ENCODE measurements around the gene IL1RAPL2. TPM values are rescaled to one million over a fixed set of nuclear protein-coding genes. Genes with fewer than 3 reads are reported as not detected.
A peak's percentile ranks its signal among the peaks of the same experiment; 100 is the strongest.
"Not testable (repeated sequence)": the region's sequence is repeated elsewhere in the genome, so short reads cannot be mapped to it uniquely, and the experiment has no call there.

Gene IL1RAPL2
- total and polyA plus RNA-seq, 2 donors = 0.24 to 3.3 TPM

DNA sequence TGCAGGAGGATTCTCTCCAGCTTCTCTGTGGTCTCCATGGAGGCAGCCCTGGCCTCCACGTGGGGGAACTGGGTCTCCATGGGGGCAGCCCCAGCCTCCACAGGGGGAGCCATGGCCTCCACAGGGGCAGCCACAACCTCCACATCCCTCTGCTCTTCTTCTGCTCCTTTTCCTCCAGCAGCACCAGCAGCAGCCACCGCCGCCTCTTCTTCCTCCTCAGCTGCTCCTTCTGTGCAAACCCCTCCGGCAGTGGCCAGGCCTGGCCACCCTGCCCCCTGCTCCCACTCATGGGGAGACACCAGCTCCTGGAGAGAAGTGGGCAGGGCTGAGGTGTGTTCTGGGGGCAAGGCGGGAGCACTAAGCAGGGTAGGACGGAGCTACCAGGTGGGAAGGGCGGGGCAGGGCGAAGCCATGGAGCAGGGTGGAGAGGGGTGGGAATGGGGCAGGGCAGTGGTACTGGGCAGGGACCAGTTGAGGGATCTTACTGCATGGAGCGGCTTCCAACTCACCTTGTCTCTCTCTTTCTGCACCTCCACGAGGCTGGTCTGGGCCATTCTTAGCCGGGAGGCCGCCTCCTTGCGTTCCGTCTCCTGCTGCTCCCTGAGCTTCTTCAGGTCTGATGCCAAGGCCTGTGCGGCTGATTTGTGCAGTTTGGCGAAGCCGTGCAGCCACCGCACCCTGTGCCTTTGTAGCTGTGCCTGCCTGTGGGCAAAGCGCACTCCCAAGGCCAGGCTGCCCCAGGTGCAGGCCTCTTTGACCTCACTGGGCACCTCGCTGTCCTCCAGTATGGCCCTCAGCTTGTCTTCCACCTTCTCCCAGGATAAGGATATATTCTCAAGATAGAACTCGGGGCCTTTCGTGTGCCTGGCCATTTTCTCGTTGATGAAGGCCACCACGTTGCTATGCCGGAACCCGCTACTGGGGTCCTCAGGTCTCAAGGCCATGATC, 653.7 kb downstream of the IL1RAPL2 start:
- WGBS = 97% methylated on average over 26 of the region's 26 CpGs
- H3K4me1 ChIP-seq (ENCODE audit: insufficient read depth) = no peaks in the 10 kb centered on the region
- no peak overlapping the region for H3K27ac ChIP-seq (ENCODE audit: low read depth)
- DNase-seq (ENCODE audit: extremely low spot score) = no peak
- H3K4me3 ChIP-seq (ENCODE audit: low read depth, low read length) = no peak overlapping the region
- no peaks in the 10 kb centered on the region for H3K36me3 ChIP-seq (ENCODE audit: insufficient read depth)

DNA sequence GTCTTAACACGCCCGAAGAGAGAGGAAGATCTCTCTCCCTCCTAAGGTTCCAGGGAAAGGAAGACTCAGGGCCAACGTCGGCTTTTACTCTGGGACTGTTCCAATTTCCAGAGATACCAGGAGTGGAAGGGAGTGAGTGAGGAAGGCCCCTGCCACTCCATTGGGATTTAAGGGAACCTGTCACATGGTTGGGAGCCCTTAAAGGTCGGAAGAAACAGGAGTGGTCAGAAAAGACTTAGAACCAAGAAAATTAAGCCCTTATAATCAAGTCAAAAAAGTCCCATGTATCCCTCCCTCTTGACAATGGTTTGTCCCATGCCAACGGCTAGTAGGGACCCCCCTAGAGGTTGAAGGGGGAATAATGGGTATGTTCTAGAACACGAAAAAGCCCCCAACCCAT, 654.6 kb downstream of the IL1RAPL2 start, which contains the start of gene TEX13A:
Gene TEX13A (minus strand): TSS at position 59 of the 400 bp plus-strand sequence. CDS start 297 bp downstream, outside the sequence.
- 89% methylated on average over 7 of the region's 7 CpGs for WGBS
- Histone ChIP-seq H3K36me3 (ENCODE audit: insufficient read depth) (no peaks in the 10 kb centered on the region), H3K4me3 (ENCODE audit: low read depth, low read length) (no peak within 1 kb of the TSS), H3K27ac (ENCODE audit: low read depth) (no peak within 1 kb of the TSS), H3K4me1 (ENCODE audit: insufficient read depth) (no peaks in the 10 kb centered on the region)
- no peak for DNase-seq (ENCODE audit: extremely low spot score)

DNA sequence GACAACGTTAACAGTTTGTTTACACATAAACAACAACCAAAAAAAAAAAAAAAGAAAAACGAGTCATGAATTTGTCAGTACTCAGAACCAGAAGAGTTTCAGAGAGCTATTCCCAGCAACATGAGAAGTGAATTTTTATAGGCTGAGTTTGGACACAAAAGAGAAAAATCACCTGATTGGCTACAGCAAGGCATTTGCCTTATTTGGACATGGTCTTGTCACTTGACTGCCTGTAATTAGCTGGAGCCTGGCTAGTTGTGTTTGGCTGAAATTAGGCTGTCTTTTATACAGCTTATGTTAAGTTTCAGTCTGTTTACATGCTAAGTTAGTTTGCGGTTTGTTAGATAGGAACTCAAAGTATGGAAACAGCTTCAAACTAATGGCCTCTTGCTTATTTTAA, 655.4 kb downstream of the IL1RAPL2 start:
- H3K4me1 ChIP-seq (ENCODE audit: insufficient read depth) = no peaks in the 10 kb centered on the region

GRCh38 chrX:105226499-105226898, 660.5 kb downstream of the IL1RAPL2 start:
- Histone ChIP-seq H3K4me1 (ENCODE audit: insufficient read depth) (no peaks in the 10 kb centered on the region), H3K4me3 (ENCODE audit: low read depth, low read length) (no peak overlapping the region), H3K36me3 (ENCODE audit: insufficient read depth) (no peaks in the 10 kb centered on the region), H3K27ac (ENCODE audit: low read depth) (no peak overlapping the region)
- no peak for DNase-seq (ENCODE audit: extremely low spot score)
- 79% methylated on average over 5 of the region's 5 CpGs for WGBS

More for the DNA sequence above, 655.4 kb downstream of the IL1RAPL2 start:
- no peak for DNase-seq (ENCODE audit: extremely low spot score)
- WGBS = 69% methylated on average over 3 of the region's 3 CpGs
- Histone ChIP-seq H3K4me3 (ENCODE audit: low read depth, low read length) (no peak overlapping the region), H3K27ac (ENCODE audit: low read depth) (no peak overlapping the region), H3K36me3 (ENCODE audit: insufficient read depth) (no peaks in the 10 kb centered on the region)

GRCh38 chrX:105228602-105229001, 662.6 kb downstream of the IL1RAPL2 start:
- no peak overlapping the region for H3K4me3 ChIP-seq (ENCODE audit: low read depth, low read length)
- no peaks in the 10 kb centered on the region for H3K4me1 ChIP-seq (ENCODE audit: insufficient read depth)
- H3K36me3 ChIP-seq (ENCODE audit: insufficient read depth) = no peaks in the 10 kb centered on the region
- 68% methylated on average over 2 of the region's 2 CpGs for WGBS
- DNase-seq (ENCODE audit: extremely low spot score) = no peak
- no peak overlapping the region for H3K27ac ChIP-seq (ENCODE audit: low read depth)

- DNase-seq (ENCODE audit: extremely low spot score) = no peak
- 79% methylated on average over 3 of the region's 3 CpGs for WGBS
- Histone ChIP-seq H3K4me3 (ENCODE audit: low read depth, low read length) (no peak overlapping the region), H3K27ac (ENCODE audit: low read depth) (no peak overlapping the region), H3K36me3 (ENCODE audit: insufficient read depth) (no peaks in the 10 kb centered on the region), H3K4me1 (ENCODE audit: insufficient read depth) (no peaks in the 10 kb centered on the region)
Observed at GRCh38 chrX:105229146-105229545, 663.1 kb downstream of the IL1RAPL2 start.

DNA sequence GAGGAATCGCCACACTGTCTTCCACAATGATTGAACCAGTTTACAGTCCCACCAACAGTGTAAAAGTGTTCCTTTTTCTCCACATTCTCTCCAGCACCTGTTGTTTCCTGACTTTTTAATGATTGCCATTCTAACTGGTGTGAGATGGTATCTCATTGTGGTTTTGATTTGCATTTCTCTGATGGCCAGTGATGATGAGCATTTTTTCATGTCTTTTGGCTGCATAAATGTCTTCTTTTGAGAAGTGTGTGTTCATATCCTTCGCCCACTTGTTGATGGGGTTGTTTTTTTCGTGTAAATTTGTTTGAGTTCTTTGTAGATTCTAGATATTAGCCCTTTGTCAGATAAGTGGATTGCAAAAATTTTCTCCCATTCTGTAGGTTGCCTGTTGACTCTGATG, 671.4 kb downstream of the IL1RAPL2 start:
- not testable (repeated sequence) for H3K36me3 ChIP-seq (ENCODE audit: insufficient read depth); DNase-seq (ENCODE audit: extremely low spot score); H3K27ac ChIP-seq (ENCODE audit: low read depth); H3K4me3 ChIP-seq (ENCODE audit: low read depth, low read length); H3K4me1 ChIP-seq (ENCODE audit: insufficient read depth)
- 89% methylated on average over 3 of the region's 3 CpGs for WGBS

GRCh38 chrX:105241056-105241455, 675.1 kb downstream of the IL1RAPL2 start:
- 85% methylated on average over 2 of the region's 2 CpGs for WGBS
- H3K4me3 ChIP-seq (ENCODE audit: low read depth, low read length) = no peak overlapping the region
- no peaks in the 10 kb centered on the region for H3K4me1 ChIP-seq (ENCODE audit: insufficient read depth)
- no peaks in the 10 kb centered on the region for H3K36me3 ChIP-seq (ENCODE audit: insufficient read depth)
- H3K27ac ChIP-seq (ENCODE audit: low read depth) = no peak overlapping the region
- no peak for DNase-seq (ENCODE audit: extremely low spot score)

DNA sequence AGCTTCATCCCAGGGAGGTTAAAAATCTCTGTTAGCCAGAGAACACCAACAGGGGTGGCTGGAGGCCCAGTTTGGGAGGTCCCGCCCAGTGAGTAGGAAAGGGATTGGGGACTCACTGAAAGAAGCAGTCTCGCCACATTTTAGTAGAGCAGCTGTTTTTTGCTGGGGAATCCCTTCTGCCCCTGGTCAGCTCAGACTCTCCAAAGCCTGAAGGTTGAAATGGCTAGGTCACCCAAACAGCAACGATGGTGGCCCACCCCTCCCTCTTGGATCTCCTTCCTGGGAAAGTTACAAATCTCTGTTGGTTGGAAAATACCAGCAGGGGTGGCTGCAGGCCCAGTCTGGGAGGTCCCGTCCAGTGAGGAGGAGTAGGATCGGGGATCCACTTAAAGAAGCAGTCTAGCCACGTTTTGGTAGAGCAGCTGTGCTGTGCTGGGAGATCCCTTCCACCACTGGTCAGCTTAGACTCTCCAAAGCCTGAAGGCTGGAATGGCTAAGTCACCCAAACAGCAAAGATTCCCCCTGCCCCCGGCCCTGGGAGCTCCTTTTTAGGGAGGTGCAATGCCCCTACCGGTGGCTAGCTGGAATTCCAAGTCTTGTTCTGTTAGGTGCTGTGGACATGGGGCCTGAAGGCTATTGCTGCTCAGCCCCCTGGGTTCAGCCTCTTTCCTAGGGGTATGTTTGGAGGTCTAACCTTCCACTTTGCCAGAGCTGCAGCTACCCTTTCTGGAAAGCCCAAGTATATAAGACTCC, 694.5 kb downstream of the IL1RAPL2 start:
- no peak for DNase-seq (ENCODE audit: extremely low spot score)
- 75% methylated on average over 8 of the region's 8 CpGs for WGBS
- no peaks in the 10 kb centered on the region for H3K36me3 ChIP-seq (ENCODE audit: insufficient read depth)
- no peaks in the 10 kb centered on the region for H3K4me1 ChIP-seq (ENCODE audit: insufficient read depth)
- H3K4me3 ChIP-seq (ENCODE audit: low read depth, low read length) = no peak overlapping the region
- H3K27ac ChIP-seq (ENCODE audit: low read depth) = no peak overlapping the region

DNA sequence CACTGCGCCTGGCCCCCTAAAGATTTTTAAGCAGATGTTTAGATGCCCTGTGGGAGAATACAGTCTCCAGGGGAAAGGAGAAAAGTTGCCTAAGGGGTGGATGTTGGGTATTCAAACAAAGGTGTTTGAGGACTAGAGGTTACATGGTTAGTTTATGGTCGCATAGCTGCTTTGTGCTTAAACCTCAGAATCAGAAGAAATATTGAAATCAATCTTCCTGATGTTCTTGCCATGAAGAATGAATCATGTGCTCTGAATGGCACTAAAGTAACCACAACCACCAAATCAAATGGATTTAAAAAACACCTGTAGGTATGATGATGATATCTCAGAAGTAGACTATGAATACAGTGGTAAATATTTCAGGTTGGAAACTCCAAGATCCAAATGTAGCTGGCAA, 697.2 kb downstream of the IL1RAPL2 start:
- 95% methylated on average over 2 of the region's 2 CpGs for WGBS
- DNase-seq (ENCODE audit: extremely low spot score) = no peak
- H3K4me3 ChIP-seq (ENCODE audit: low read depth, low read length) = no peak overlapping the region
- H3K4me1 ChIP-seq (ENCODE audit: insufficient read depth) = no peaks in the 10 kb centered on the region
- no peaks in the 10 kb centered on the region for H3K36me3 ChIP-seq (ENCODE audit: insufficient read depth)
- no peak overlapping the region for H3K27ac ChIP-seq (ENCODE audit: low read depth)

DNA sequence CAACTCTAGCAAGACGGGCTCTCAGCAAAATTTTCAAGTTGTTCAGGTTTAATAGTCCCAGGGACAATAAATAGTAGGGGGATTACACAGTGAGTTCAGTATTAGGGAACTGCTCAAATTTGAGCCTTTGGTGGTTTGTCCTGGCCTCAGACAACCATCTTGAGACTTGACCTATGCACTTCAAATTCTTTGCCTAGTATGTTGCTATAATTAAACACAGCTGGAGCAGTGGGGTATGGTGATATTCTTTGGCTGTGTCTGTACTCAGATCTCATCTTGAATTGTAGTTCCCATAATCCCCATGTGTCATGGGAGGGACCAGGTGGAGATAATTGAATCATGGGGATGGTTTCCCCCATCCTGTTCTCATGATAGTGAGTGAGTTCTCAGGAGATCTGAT, 697.8 kb downstream of the IL1RAPL2 start:
- no peak for DNase-seq (ENCODE audit: extremely low spot score)
- H3K36me3 ChIP-seq (ENCODE audit: insufficient read depth) = no peaks in the 10 kb centered on the region
- H3K4me1 ChIP-seq (ENCODE audit: insufficient read depth) = no peaks in the 10 kb centered on the region
- no peak overlapping the region for H3K4me3 ChIP-seq (ENCODE audit: low read depth, low read length)
- 92% methylated on average over 1 of the region's 1 CpG for WGBS
- no peak overlapping the region for H3K27ac ChIP-seq (ENCODE audit: low read depth)

DNA sequence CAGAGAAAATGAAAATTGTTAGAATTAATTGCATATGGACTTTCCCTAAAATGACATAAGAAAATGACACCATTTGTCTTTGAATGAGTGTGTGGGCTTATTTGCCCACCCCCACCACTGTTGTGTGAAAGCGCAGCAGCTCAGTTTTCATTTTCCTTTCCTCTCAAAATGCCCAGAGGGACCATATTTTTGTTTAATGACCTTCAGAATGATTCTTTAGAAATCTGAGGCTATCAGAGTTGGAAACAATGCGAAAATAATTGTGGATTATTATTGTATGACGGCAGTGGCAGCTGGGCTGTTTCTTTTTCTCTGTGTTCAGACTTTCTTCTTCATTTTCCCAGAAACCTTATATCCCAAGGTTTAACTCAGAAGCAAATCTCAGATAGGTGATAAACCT, 699.1 kb downstream of the IL1RAPL2 start:
- Histone ChIP-seq H3K4me3 (ENCODE audit: low read depth, low read length) (no peak overlapping the region), H3K4me1 (ENCODE audit: insufficient read depth) (no peaks in the 10 kb centered on the region), H3K27ac (ENCODE audit: low read depth) (no peak overlapping the region), H3K36me3 (ENCODE audit: insufficient read depth) (no peaks in the 10 kb centered on the region)
- peak; percentile 4 for DNase-seq (ENCODE audit: extremely low spot score)
- 67% methylated on average over 3 of the region's 3 CpGs for WGBS

DNA sequence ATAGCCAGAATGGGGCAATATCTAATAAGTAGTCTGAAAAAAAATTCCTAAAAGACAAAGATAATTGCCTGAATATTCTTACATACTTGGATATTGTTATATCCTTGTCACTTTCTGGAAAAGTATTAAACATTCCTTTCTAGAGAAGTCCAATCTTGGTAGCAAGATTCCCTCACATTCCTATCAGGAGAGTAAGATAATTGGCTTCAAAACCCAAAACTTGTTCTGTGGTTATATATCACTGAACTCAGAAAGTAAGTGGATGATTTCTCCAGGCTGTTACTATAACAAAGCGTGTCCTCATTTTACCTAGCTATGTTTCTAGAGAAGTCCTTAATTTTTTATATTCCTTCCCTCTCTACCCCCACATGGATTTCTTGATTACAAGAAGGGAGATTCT, 700.5 kb downstream of the IL1RAPL2 start:
- Histone ChIP-seq H3K36me3 (ENCODE audit: insufficient read depth) (no peaks in the 10 kb centered on the region), H3K4me3 (ENCODE audit: low read depth, low read length) (no peak overlapping the region), H3K4me1 (ENCODE audit: insufficient read depth) (no peaks in the 10 kb centered on the region), H3K27ac (ENCODE audit: low read depth) (no peak overlapping the region)
- WGBS = 69% methylated on average over 1 of the region's 1 CpG
- DNase-seq (ENCODE audit: extremely low spot score) = no peak

DNA sequence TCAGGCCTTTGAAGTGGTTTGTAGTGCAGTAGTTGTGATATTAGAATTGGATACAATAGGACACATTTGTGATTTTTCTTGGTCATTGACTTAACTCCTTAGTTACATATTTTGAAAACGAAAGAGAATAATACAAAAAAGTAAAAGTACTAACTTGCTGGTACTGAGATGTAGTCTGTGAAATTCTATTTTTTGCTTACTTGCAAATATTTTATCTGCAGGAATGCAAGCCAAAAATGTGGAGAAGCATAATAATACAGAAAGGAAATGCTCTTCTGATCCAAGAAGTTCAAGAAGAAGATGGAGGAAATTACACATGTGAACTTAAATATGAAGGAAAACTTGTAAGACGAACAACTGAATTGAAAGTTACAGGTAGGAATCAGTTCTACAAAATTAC, 701.2 kb downstream of the IL1RAPL2 start:
- 85% methylated on average over 2 of the region's 2 CpGs for WGBS
- no peaks in the 10 kb centered on the region for H3K4me1 ChIP-seq (ENCODE audit: insufficient read depth)
- no peak overlapping the region for H3K4me3 ChIP-seq (ENCODE audit: low read depth, low read length)
- H3K36me3 ChIP-seq (ENCODE audit: insufficient read depth) = no peaks in the 10 kb centered on the region
- DNase-seq (ENCODE audit: extremely low spot score) = no peak
- H3K27ac ChIP-seq (ENCODE audit: low read depth) = no peak overlapping the region

Data from urinary bladder (tissue), 4 donors.